Activated CD8-positive, alpha-beta memory T cell treated with anti-CD3 and anti-CD28 coated beads, Interleukin-2, amount 50 U/mL, for 1 hour (primary cell): Measurements from ENCODE around the gene PTGFRN.

Experiments
- DNase-seq: peaks from one replicate; pipeline ENCODE4 v3.0.0-alpha.2; 2020; ENCODE audit errors: extremely low read depth

PTGFRN gene

GRCh38 chr1:117000142-117000541 lies 90.4 kb downstream of the PTGFRN start:
- no peak for DNase-seq

GRCh38 chr1:117001254-117001927 lies 91.7 kb downstream of the PTGFRN start, which contains the start of gene CD101:
Gene CD101, plus strand, starts transcription at chr1:117001760. Its CDS starts 58 bp downstream, at chr1:117001818.
- DNase-seq: no peak

GRCh38 chr1:117003223-117003875 lies 93.6 kb downstream of the PTGFRN start:
- DNase-seq: no peak

- DNase-seq: no peak
Observed at GRCh38 chr1:117007719-117008013, 98.0 kb downstream of the PTGFRN start.

GRCh38 chr1:117008656-117009055 lies 98.9 kb downstream of the PTGFRN start:
- DNase-seq: no peak

- DNase-seq: no peak
Observed at GRCh38 chr1:117009132-117009531, 99.4 kb downstream of the PTGFRN start.

GRCh38 chr1:117010310-117010969 lies 100.7 kb downstream of the PTGFRN start:
- no peak for DNase-seq

- DNase-seq: no peak
Observed at GRCh38 chr1:117011334-117011733, 101.6 kb downstream of the PTGFRN start.

- DNase-seq: no peak
Observed at GRCh38 chr1:117013309-117013858, 103.7 kb downstream of the PTGFRN start.

GRCh38 chr1:117014209-117014608 lies 104.5 kb downstream of the PTGFRN start:
- no peak for DNase-seq

- no peak for DNase-seq
Observed at GRCh38 chr1:117015724-117016123, 106.0 kb downstream of the PTGFRN start.

GRCh38 chr1:117017062-117017461 lies 107.3 kb downstream of the PTGFRN start:
- DNase-seq: no peak

- no peak for DNase-seq
Observed at GRCh38 chr1:117017648-117018047, 107.9 kb downstream of the PTGFRN start.

- no peak for DNase-seq
Observed at GRCh38 chr1:117020526-117021156, 110.9 kb downstream of the PTGFRN start.

- DNase-seq: no peak
Observed at GRCh38 chr1:117022114-117022513, 112.4 kb downstream of the PTGFRN start.

- no peak for DNase-seq
Observed at GRCh38 chr1:117025568-117025967, 115.9 kb downstream of the PTGFRN start.

GRCh38 chr1:117026361-117026760 lies 116.6 kb downstream of the PTGFRN start:
- no peak for DNase-seq

GRCh38 chr1:117029685-117030084 lies 120.0 kb downstream of the PTGFRN start:
- no peak for DNase-seq

GRCh38 chr1:117030271-117030877 lies 120.7 kb downstream of the PTGFRN start:
- no peak for DNase-seq

GRCh38 chr1:117032266-117032665 lies 122.5 kb downstream of the PTGFRN start:
- no peak for DNase-seq

GRCh38 chr1:117032681-117033539 lies 123.2 kb downstream of the PTGFRN start:
- no peak for DNase-seq
